Measurements from ENCODE around the gene DEFB113. TPM values are rescaled to one million over a fixed set of nuclear protein-coding genes. Genes with fewer than 3 reads are reported as not detected.
"Not testable (repeated sequence)": the region's sequence is repeated elsewhere in the genome, so short reads cannot be mapped to it uniquely, and the experiment has no call there.

DEFB113 gene
- total and polyA plus RNA-seq, 4 experiments from 2014 or later: not detected

GRCh38 chr6:49955847-49956246 is 13.6 kb downstream of the DEFB113 start:
- Mint-ChIP-seq H3K27ac (no peak overlapping the region), H3K27me3 (no peaks in the 10 kb centered on the region), H3K4me1 (no peaks in the 10 kb centered on the region), H3K4me3 (no peak overlapping the region), H3K9me3 (peaks cover 0 to 9% (median 5%) of the 10 kb centered on the region in 8 donors), H3K36me3 (no peaks in the 10 kb centered on the region)
- H3K4me3 ChIP-seq (ENCODE audit: low read length in 2 of 2): no peak overlapping the region
- ChIA-PET POLR2A (ENCODE audit: partially characterized antibody) (no interaction called here), CTCF (ENCODE audit: partially characterized antibody) (no interaction called here)
- H3K27ac ChIP-seq (ENCODE audit: low read depth, low read length): no peak overlapping the region
- no peaks in the 10 kb centered on the region for H3K36me3 ChIP-seq (ENCODE audit: insufficient read depth, low read length)
- H3K27me3 ChIP-seq (ENCODE audit: insufficient read depth, low read length): no peaks in the 10 kb centered on the region
- intact Hi-C loops (cut with micrococcal nuclease): no loop called here
- no peak for DNase-seq
- H3K4me1 ChIP-seq (ENCODE audit: insufficient read depth, low read length): no peaks in the 10 kb centered on the region
- H3K9me3 ChIP-seq (ENCODE audit: control insufficient read depth in 1 of 2, low read length in 2 of 2): no peaks in the 10 kb centered on the region

- H3K36me3 ChIP-seq (ENCODE audit: insufficient read depth, low read length): no peaks in the 10 kb centered on the region
- peaks cover 2 to 12% (median 6%) of the 10 kb centered on the region in 8 donors for H3K9me3 Mint-ChIP-seq
- no peak for DNase-seq
- H3K4me1 Mint-ChIP-seq: no peaks in the 10 kb centered on the region
- H3K4me1 ChIP-seq (ENCODE audit: insufficient read depth, low read length): no peaks in the 10 kb centered on the region
- CTCF ChIA-PET (ENCODE audit: partially characterized antibody): no interaction called here
- H3K4me3 Mint-ChIP-seq: no peak overlapping the region
- no peaks in the 10 kb centered on the region for H3K27me3 ChIP-seq (ENCODE audit: insufficient read depth, low read length)
- H3K27ac ChIP-seq (ENCODE audit: low read depth, low read length): no peak overlapping the region
- no peaks in the 10 kb centered on the region for H3K9me3 ChIP-seq (ENCODE audit: control insufficient read depth in 1 of 2, low read length in 2 of 2)
- intact Hi-C loops (cut with micrococcal nuclease): no loop called here
- POLR2A ChIA-PET (ENCODE audit: partially characterized antibody): no interaction called here
- H3K27me3 Mint-ChIP-seq: no peaks in the 10 kb centered on the region
- no peaks in the 10 kb centered on the region for H3K36me3 Mint-ChIP-seq
- no peak overlapping the region for H3K27ac Mint-ChIP-seq
- no peak overlapping the region for H3K4me3 ChIP-seq (ENCODE audit: low read length in 2 of 2)
Measured at GRCh38 chr6:49951926-49952325, 17.5 kb downstream of the DEFB113 start.

GRCh38 chr6:49950415-49950751 is 19.0 kb downstream of the DEFB113 start:
- Histone ChIP-seq H3K9me3 (ENCODE audit: control insufficient read depth in 1 of 2, low read length in 2 of 2) (no peaks in the 10 kb centered on the region), H3K4me1 (ENCODE audit: insufficient read depth, low read length) (no peaks in the 10 kb centered on the region), H3K27ac (ENCODE audit: low read depth, low read length) (no peak overlapping the region), H3K27me3 (ENCODE audit: insufficient read depth, low read length) (no peaks in the 10 kb centered on the region), H3K36me3 (ENCODE audit: insufficient read depth, low read length) (no peaks in the 10 kb centered on the region), H3K4me3 (ENCODE audit: low read length in 2 of 2) (no peak overlapping the region)
- POLR2A ChIA-PET (ENCODE audit: partially characterized antibody): no interaction called here
- DNase-seq: no peak
- Mint-ChIP-seq H3K4me3 (no peak overlapping the region), H3K27me3 (no peaks in the 10 kb centered on the region), H3K27ac (no peak overlapping the region), H3K4me1 (no peaks in the 10 kb centered on the region), H3K9me3 (peaks cover 2 to 12% (median 5%) of the 10 kb centered on the region in 8 donors), H3K36me3 (no peaks in the 10 kb centered on the region)
- intact Hi-C loops (cut with micrococcal nuclease): no loop called here
- CTCF ChIA-PET (ENCODE audit: partially characterized antibody): no interaction called here

GRCh38 chr6:49949062-49949461 is 20.4 kb downstream of the DEFB113 start:
- H3K36me3 ChIP-seq (ENCODE audit: insufficient read depth, low read length): no peaks in the 10 kb centered on the region
- H3K27ac Mint-ChIP-seq: no peak overlapping the region
- peaks cover 3 to 19% (median 6%) of the 10 kb centered on the region in 8 donors for H3K9me3 Mint-ChIP-seq
- H3K9me3 ChIP-seq (ENCODE audit: control insufficient read depth in 1 of 2, low read length in 2 of 2): no peaks in the 10 kb centered on the region
- no peak overlapping the region for H3K27ac ChIP-seq (ENCODE audit: low read depth, low read length)
- no peak overlapping the region for H3K4me3 ChIP-seq (ENCODE audit: low read length in 2 of 2)
- no peak for DNase-seq
- H3K36me3 Mint-ChIP-seq: no peaks in the 10 kb centered on the region
- no peaks in the 10 kb centered on the region for H3K4me1 Mint-ChIP-seq
- POLR2A ChIA-PET (ENCODE audit: partially characterized antibody): no interaction called here
- CTCF ChIA-PET (ENCODE audit: partially characterized antibody): no interaction called here
- intact Hi-C loops (cut with micrococcal nuclease): no loop called here
- H3K4me3 Mint-ChIP-seq: no peak overlapping the region
- no peaks in the 10 kb centered on the region for H3K27me3 ChIP-seq (ENCODE audit: insufficient read depth, low read length)
- H3K4me1 ChIP-seq (ENCODE audit: insufficient read depth, low read length): no peaks in the 10 kb centered on the region
- no peaks in the 10 kb centered on the region for H3K27me3 Mint-ChIP-seq

GRCh38 chr6:49946835-49947234 is 22.6 kb downstream of the DEFB113 start:
- H3K36me3 Mint-ChIP-seq: no peaks in the 10 kb centered on the region
- ChIA-PET POLR2A (ENCODE audit: partially characterized antibody) (no interaction called here), CTCF (ENCODE audit: partially characterized antibody) (no interaction called here)

GRCh38 chr6:49944068-49944467 is 25.4 kb downstream of the DEFB113 start:
- H3K27ac ChIP-seq (ENCODE audit: low read depth, low read length); H3K4me3 ChIP-seq (ENCODE audit: low read length in 2 of 2); intact Hi-C loops (cut with micrococcal nuclease); CTCF ChIA-PET (ENCODE audit: partially characterized antibody); H3K36me3 Mint-ChIP-seq; H3K4me1 ChIP-seq (ENCODE audit: insufficient read depth, low read length); H3K27ac Mint-ChIP-seq; H3K4me1 Mint-ChIP-seq; POLR2A ChIA-PET (ENCODE audit: partially characterized antibody); H3K4me3 Mint-ChIP-seq; H3K27me3 ChIP-seq (ENCODE audit: insufficient read depth, low read length); H3K9me3 ChIP-seq (ENCODE audit: control insufficient read depth in 1 of 2, low read length in 2 of 2); DNase-seq; H3K36me3 ChIP-seq (ENCODE audit: insufficient read depth, low read length); H3K27me3 Mint-ChIP-seq: not testable (repeated sequence)
- peaks cover 0 to 15% (median 5%) of the 10 kb centered on the region in 8 donors for H3K9me3 Mint-ChIP-seq

More at GRCh38 chr6:49946835-49947234, 22.6 kb downstream of the DEFB113 start:
- Histone ChIP-seq H3K9me3 (ENCODE audit: control insufficient read depth in 1 of 2, low read length in 2 of 2) (no peaks in the 10 kb centered on the region), H3K4me3 (ENCODE audit: low read length in 2 of 2) (no peak overlapping the region), H3K27me3 (ENCODE audit: insufficient read depth, low read length) (no peaks in the 10 kb centered on the region), H3K36me3 (ENCODE audit: insufficient read depth, low read length) (no peaks in the 10 kb centered on the region), H3K27ac (ENCODE audit: low read depth, low read length) (no peak overlapping the region), H3K4me1 (ENCODE audit: insufficient read depth, low read length) (no peaks in the 10 kb centered on the region)
- no peaks in the 10 kb centered on the region for H3K27me3 Mint-ChIP-seq
- DNase-seq: no peak
- no peaks in the 10 kb centered on the region for H3K4me1 Mint-ChIP-seq
- H3K27ac Mint-ChIP-seq: no peak overlapping the region
- H3K4me3 Mint-ChIP-seq: no peak overlapping the region
- peaks cover 2 to 22% (median 7%) of the 10 kb centered on the region in 8 donors for H3K9me3 Mint-ChIP-seq
- intact Hi-C loops (cut with micrococcal nuclease): no loop called here

GRCh38 chr6:49939993-49940498 is 29.4 kb downstream of the DEFB113 start:
- intact Hi-C loops (cut with micrococcal nuclease): no loop called here
- H3K36me3 Mint-ChIP-seq: no peaks in the 10 kb centered on the region
- no peaks in the 10 kb centered on the region for H3K27me3 Mint-ChIP-seq

GRCh38 chr6:49937811-49938210 is 31.6 kb downstream of the DEFB113 start:
- H3K4me3 Mint-ChIP-seq: no peak overlapping the region
- intact Hi-C loops (cut with micrococcal nuclease): no loop called here
- no peaks in the 10 kb centered on the region for H3K27me3 Mint-ChIP-seq
- H3K36me3 ChIP-seq (ENCODE audit: insufficient read depth, low read length): no peaks in the 10 kb centered on the region
- DNase-seq: no peak
- H3K9me3 Mint-ChIP-seq: peaks cover 0 to 3% (median under 1%) of the 10 kb centered on the region in 8 donors
- CTCF ChIA-PET (ENCODE audit: partially characterized antibody): no interaction called here
- H3K4me1 ChIP-seq (ENCODE audit: insufficient read depth, low read length): no peaks in the 10 kb centered on the region
- no peak overlapping the region for H3K27ac Mint-ChIP-seq
- no peaks in the 10 kb centered on the region for H3K4me1 Mint-ChIP-seq
- no peaks in the 10 kb centered on the region for H3K36me3 Mint-ChIP-seq
- POLR2A ChIA-PET (ENCODE audit: partially characterized antibody): no interaction called here
- H3K27me3 ChIP-seq (ENCODE audit: insufficient read depth, low read length): no peaks in the 10 kb centered on the region
- no peaks in the 10 kb centered on the region for H3K9me3 ChIP-seq (ENCODE audit: control insufficient read depth in 1 of 2, low read length in 2 of 2)
- no peak overlapping the region for H3K4me3 ChIP-seq (ENCODE audit: low read length in 2 of 2)
- H3K27ac ChIP-seq (ENCODE audit: low read depth, low read length): no peak overlapping the region

More at GRCh38 chr6:49939993-49940498, 29.4 kb downstream of the DEFB113 start:
- ChIA-PET CTCF (ENCODE audit: partially characterized antibody) (no interaction called here), POLR2A (ENCODE audit: partially characterized antibody) (no interaction called here)
- H3K4me1 Mint-ChIP-seq: no peaks in the 10 kb centered on the region
- Histone ChIP-seq H3K36me3 (ENCODE audit: insufficient read depth, low read length) (no peaks in the 10 kb centered on the region), H3K4me3 (ENCODE audit: low read length in 2 of 2) (no peak overlapping the region), H3K9me3 (ENCODE audit: control insufficient read depth in 1 of 2, low read length in 2 of 2) (no peaks in the 10 kb centered on the region), H3K27me3 (ENCODE audit: insufficient read depth, low read length) (no peaks in the 10 kb centered on the region), H3K4me1 (ENCODE audit: insufficient read depth, low read length) (no peaks in the 10 kb centered on the region), H3K27ac (ENCODE audit: low read depth, low read length) (no peak overlapping the region)
- H3K9me3 Mint-ChIP-seq: peaks cover 0 to 10% (median 4%) of the 10 kb centered on the region in 8 donors
- no peak overlapping the region for H3K4me3 Mint-ChIP-seq
- no peak overlapping the region for H3K27ac Mint-ChIP-seq
- no peak for DNase-seq
